ENCODE results near the gene STARD7. TPM values are rescaled to one million over a fixed set of nuclear protein-coding genes. Genes with fewer than 3 reads are reported as not detected.

Gene STARD7
- total and polyA plus RNA-seq, 2 donors from 2014 or later: 96.6 to 112 TPM

DNA sequence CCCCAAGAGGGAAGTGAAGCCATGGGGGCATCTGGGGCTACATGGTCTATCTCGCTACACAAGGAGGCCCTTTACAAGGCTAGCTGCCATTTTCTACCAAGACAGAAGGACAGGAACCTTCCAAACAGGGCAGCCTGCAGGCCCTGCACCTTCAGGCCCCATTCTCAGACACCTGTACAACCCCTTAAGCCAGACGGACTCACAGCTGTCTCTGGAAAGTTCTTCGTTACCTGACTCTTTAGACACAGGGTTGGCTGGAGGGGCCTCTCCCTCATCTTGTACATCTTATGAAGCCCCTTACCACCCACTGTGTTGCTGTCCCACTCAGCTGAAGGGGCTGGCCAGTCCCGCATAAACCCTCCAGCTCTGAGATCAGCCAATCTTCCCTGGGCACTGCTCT, 40.0 kb upstream of the STARD7 start:
- DNase-seq (no peak), FAIRE-seq (no peak)
- Histone ChIP-seq H3K36me3 (ENCODE audit: control insufficient read depth in 2 of 3, insufficient read depth in 3 of 3, low read length in 3 of 3) (peaks cover 0 to 14% (median 6%) of the 10 kb centered on the region in 3 donors), H3K4me1 (ENCODE audit: control insufficient read depth in 2 of 3, insufficient read depth in 2 of 3, low read depth in 1 of 3, low read length in 3 of 3) (peaks cover 3 to 23% (median 15%) of the 10 kb centered on the region in 3 donors), H3K27ac (ENCODE audit: low read depth in 2 of 2, low read length in 2 of 2) (no peak overlapping the region), H3K27me3 (ENCODE audit: control insufficient read depth, insufficient read depth, low read length) (no peaks in the 10 kb centered on the region), H3K4me3 (ENCODE audit: low read length in 3 of 3) (no peak overlapping the region), H3K9me3 (ENCODE audit: control insufficient read depth in 2 of 3, insufficient read depth in 1 of 3, low read length in 3 of 3) (no peaks in the 10 kb centered on the region), H3K9ac (ENCODE audit: low read length in 3 of 3) (no peak overlapping the region)
- TF ChIP-seq, protein P1, sequence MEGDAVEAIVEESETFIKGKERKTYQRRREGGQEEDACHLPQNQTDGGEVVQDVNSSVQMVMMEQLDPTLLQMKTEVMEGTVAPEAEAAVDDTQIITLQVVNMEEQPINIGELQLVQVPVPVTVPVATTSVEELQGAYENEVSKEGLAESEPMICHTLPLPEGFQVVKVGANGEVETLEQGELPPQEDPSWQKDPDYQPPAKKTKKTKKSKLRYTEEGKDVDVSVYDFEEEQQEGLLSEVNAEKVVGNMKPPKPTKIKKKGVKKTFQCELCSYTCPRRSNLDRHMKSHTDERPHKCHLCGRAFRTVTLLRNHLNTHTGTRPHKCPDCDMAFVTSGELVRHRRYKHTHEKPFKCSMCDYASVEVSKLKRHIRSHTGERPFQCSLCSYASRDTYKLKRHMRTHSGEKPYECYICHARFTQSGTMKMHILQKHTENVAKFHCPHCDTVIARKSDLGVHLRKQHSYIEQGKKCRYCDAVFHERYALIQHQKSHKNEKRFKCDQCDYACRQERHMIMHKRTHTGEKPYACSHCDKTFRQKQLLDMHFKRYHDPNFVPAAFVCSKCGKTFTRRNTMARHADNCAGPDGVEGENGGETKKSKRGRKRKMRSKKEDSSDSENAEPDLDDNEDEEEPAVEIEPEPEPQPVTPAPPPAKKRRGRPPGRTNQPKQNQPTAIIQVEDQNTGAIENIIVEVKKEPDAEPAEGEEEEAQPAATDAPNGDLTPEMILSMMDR (IDR thresholded peaks at IDR 0.05; ENCODE audit: borderline replicate concordance, extremely low read depth, insufficient read depth): no peak
- intact Hi-C loops (cut with DNase I): no loop called here

DNA sequence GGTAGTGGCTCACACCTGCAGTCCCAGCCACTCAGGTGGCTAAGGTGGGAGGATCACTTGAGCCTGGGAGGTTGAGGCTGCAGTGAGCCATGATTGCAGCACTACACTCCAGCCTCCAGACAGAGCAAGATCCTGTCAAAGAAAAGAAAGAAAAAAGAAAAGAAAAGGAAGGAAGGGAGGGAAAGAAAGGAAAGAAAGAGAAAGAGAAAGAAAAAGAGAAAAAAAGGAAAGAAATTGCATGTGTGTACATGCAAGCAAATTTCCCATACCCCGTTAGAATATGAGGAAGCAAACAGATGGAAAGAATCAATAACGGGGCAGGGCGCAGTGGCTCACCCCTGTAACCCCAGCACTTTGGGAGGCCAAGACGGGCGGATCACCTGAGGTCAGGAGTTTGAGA, 39.3 kb upstream of the STARD7 start:
- FAIRE-seq (no peak), DNase-seq (peak in 1 of 5 donors; percentile 8)
- Histone ChIP-seq H3K9me3 (ENCODE audit: control insufficient read depth in 2 of 3, insufficient read depth in 1 of 3, low read length in 3 of 3) (no peaks in the 10 kb centered on the region), H3K4me1 (ENCODE audit: control insufficient read depth in 2 of 3, insufficient read depth in 2 of 3, low read depth in 1 of 3, low read length in 3 of 3) (peaks cover 3 to 19% (median 15%) of the 10 kb centered on the region in 3 donors), H3K4me3 (ENCODE audit: low read length in 3 of 3) (no peak overlapping the region), H3K27ac (ENCODE audit: low read depth in 2 of 2, low read length in 2 of 2) (no peak overlapping the region), H3K27me3 (ENCODE audit: control insufficient read depth, insufficient read depth, low read length) (no peaks in the 10 kb centered on the region), H3K36me3 (ENCODE audit: control insufficient read depth in 2 of 3, insufficient read depth in 3 of 3, low read length in 3 of 3) (peaks cover 0 to 9% (median 0%) of the 10 kb centered on the region in 3 donors), H3K9ac (ENCODE audit: low read length in 3 of 3) (no peak overlapping the region)
- TF ChIP-seq, protein P1 (IDR thresholded peaks at IDR 0.05; ENCODE audit: borderline replicate concordance, extremely low read depth, insufficient read depth): no peak
- intact Hi-C loops (cut with DNase I): no loop called here

GRCh38 chr2:96247009-96247408, 38.4 kb upstream of the STARD7 start:
- TF ChIP-seq, protein P1 (IDR thresholded peaks at IDR 0.05; ENCODE audit: borderline replicate concordance, extremely low read depth, insufficient read depth): no peak
- DNase-seq: peak in 1 of 5 donors; percentile 44
- no peak for FAIRE-seq
- H3K27me3 ChIP-seq (ENCODE audit: control insufficient read depth, insufficient read depth, low read length): no peaks in the 10 kb centered on the region
- no peak overlapping the region for H3K27ac ChIP-seq (ENCODE audit: low read depth in 2 of 2, low read length in 2 of 2)
- intact Hi-C loops (cut with DNase I): no loop called here
- H3K36me3 ChIP-seq (ENCODE audit: control insufficient read depth in 2 of 3, insufficient read depth in 3 of 3, low read length in 3 of 3): peaks cover 0 to 4% (median 0%) of the 10 kb centered on the region in 3 donors
- no peak overlapping the region for H3K4me3 ChIP-seq (ENCODE audit: low read length in 3 of 3)
- no peaks in the 10 kb centered on the region for H3K9me3 ChIP-seq (ENCODE audit: control insufficient read depth in 2 of 3, insufficient read depth in 1 of 3, low read length in 3 of 3)
- peaks cover 1 to 11% (median 8%) of the 10 kb centered on the region in 3 donors for H3K4me1 ChIP-seq (ENCODE audit: control insufficient read depth in 2 of 3, insufficient read depth in 2 of 3, low read depth in 1 of 3, low read length in 3 of 3)
- H3K9ac ChIP-seq (ENCODE audit: low read length in 3 of 3): no peak overlapping the region

Measured in kidney (tissue), 14 donors.